SK-N-SH (cell line): ENCODE measurements around the gene CCND2.

Source experiments
- CTCF ChIP-seq: fragments of 200-600 bp; sonication (generic); IDR thresholded peaks from 2 replicates; pipeline ENCODE4 v1.6.1; 2017; ENCODE audit warnings: antibody characterized with exemption, mild to moderate bottlenecking, moderate library complexity
- IRF3 ChIP-seq: fragments of 150-350 bp; IDR thresholded peaks from 2 replicates; pipeline ENCODE4 v1.6.1; 2016; ENCODE audit warnings: mild to moderate bottlenecking, low read depth, low read length
- REST ChIP-seq: IDR thresholded peaks from 2 replicates; pipeline ENCODE4 v1.6.1; 2012; ENCODE audit warnings: mild to moderate bottlenecking, low read depth, low read length, moderate library complexity
- ZBTB33 ChIP-seq: IDR thresholded peaks from 2 replicates; pipeline ENCODE4 v1.4.0; 2012; ENCODE audit warnings: low read depth, borderline replicate concordance

- TF ChIP-seq ZBTB33 (no peak), CTCF (no peak), REST (no peak), IRF3 (no peak)
These were observed 4.1 kb upstream of the CCND2 start for GRCh38 chr12:4269279-4269991.
